ENCODE data around the gene PLCG1. TPM values are rescaled to one million over a fixed set of nuclear protein-coding genes. Genes with fewer than 3 reads are reported as not detected.

Gene PLCG1
- polyA plus RNA-seq, 2 of the 4 experiments (the other 2 are of a cell fraction): 22.0 to 65.0 TPM

DNA sequence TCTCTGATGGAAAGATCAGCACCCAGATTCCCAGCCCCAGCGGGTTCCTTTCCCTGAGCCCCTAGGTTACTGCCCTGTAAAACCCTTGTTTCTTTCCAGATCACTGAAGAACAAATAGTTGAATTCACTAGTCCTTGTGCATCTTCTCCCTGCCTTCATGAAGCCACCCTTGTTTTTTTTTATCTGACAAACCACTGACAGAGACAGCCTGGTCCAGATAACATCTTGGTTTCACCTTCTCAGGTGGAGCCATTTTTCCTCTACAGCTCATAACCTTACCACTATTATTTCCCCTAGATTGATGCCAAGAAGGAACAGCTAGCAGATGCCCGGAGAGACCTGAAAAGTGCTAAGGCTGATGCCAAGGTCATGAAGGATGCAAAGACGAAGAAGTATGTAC, 15.9 kb upstream of the PLCG1 start:
- FAIRE-seq: no peak
- no peak overlapping the region for H3K4me3 ChIP-seq
- 93% methylated on average over 3 of the region's 3 CpGs for WGBS (ENCODE audit: missing lambda C conversion rate)
- H3K4me1 ChIP-seq: peaks cover 16% of the 10 kb centered on the region; the same call in 2 of the 3 replicates
- no peak for ATAC-seq
- TF ChIP-seq MAFK (IDR thresholded peaks at IDR 0.05; ENCODE audit: partially characterized antibody) (no peak), RNF2 (IDR thresholded peaks at IDR 0.05; ENCODE audit: borderline replicate concordance, low read depth) (no peak), CHD4 (IDR thresholded peaks at IDR 0.05; ENCODE audit: borderline replicate concordance) (no peak)
- TF ChIP-seq, protein P1, sequence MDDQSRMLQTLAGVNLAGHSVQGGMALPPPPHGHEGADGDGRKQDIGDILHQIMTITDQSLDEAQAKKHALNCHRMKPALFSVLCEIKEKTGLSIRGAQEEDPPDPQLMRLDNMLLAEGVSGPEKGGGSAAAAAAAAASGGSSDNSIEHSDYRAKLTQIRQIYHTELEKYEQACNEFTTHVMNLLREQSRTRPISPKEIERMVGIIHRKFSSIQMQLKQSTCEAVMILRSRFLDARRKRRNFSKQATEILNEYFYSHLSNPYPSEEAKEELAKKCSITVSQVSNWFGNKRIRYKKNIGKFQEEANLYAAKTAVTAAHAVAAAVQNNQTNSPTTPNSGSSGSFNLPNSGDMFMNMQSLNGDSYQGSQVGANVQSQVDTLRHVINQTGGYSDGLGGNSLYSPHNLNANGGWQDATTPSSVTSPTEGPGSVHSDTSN (IDR thresholded peaks at IDR 0.05): no peak
- H3K4me2 ChIP-seq: no peak overlapping the region
- H3K9me3 ChIP-seq: no peaks in the 10 kb centered on the region
- POLR2A ChIA-PET: no interaction called here
- no peak overlapping the region for H3K27ac ChIP-seq
- CTCF ChIA-PET: interaction anchor here (1.1 to 7.3 kb wide), 8 partner anchors 12 to 158 kb away, joined by 3 to 54 read pairs (median 5); no protein-coding TSS in a partner anchor
- no peak for DNase-seq (ENCODE audit: low read depth in 1 of 2, low spot score in 1 of 2)

DNA sequence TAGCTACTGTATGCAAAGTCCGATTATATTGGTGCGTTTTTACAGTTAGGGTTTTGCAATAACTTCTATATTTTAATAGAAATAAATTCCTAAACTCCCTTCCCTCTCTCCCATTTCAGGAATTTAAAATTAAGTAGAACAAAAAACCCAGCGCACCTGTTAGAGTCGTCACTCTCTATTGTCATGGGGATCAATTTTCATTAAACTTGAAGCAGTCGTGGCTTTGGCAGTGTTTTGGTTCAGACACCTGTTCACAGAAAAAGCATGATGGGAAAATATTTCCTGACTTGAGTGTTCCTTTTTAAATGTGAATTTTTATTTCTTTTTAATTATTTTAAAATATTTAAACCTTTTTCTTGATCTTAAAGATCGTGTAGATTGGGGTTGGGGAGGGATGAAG, 13.7 kb upstream of the PLCG1 start:
- ChIA-PET POLR2A (interaction anchor here (0.7 kb wide), 1 partner anchor 414 kb away, joined by 3 read pairs; no protein-coding TSS in a partner anchor), CTCF (no interaction called here)
- Histone ChIP-seq H3K4me3 (no peak overlapping the region), H3K4me2 (no peak overlapping the region), H3K4me1 (peaks cover 12% of the 10 kb centered on the region; the same call in 2 of the 3 replicates), H3K27ac (no peak overlapping the region), H3K9me3 (no peaks in the 10 kb centered on the region)
- TF ChIP-seq SMC3 (IDR thresholded peaks at IDR 0.05): no peak
- no peak for TF ChIP-seq FOXS1 (CRISPR knock-in tag; IDR thresholded peaks at IDR 0.05)
- TF ChIP-seq RCOR1 (IDR thresholded peaks at IDR 0.05; ENCODE audit: low read depth, low read length): no peak
- TF ChIP-seq, protein P2, sequence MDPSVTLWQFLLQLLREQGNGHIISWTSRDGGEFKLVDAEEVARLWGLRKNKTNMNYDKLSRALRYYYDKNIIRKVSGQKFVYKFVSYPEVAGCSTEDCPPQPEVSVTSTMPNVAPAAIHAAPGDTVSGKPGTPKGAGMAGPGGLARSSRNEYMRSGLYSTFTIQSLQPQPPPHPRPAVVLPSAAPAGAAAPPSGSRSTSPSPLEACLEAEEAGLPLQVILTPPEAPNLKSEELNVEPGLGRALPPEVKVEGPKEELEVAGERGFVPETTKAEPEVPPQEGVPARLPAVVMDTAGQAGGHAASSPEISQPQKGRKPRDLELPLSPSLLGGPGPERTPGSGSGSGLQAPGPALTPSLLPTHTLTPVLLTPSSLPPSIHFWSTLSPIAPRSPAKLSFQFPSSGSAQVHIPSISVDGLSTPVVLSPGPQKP (IDR thresholded peaks at IDR 0.05; ENCODE audit: low read depth, low read length): no peak
- TF ChIP-seq MAZ (IDR thresholded peaks at IDR 0.05; ENCODE audit: borderline replicate concordance, low read depth, low read length): no peak
- no peak for TF ChIP-seq FOSB (CRISPR knock-in tag; IDR thresholded peaks at IDR 0.05)
- no peak for TF ChIP-seq MAFK (IDR thresholded peaks at IDR 0.05; ENCODE audit: partially characterized antibody)
- TF ChIP-seq SREBF2 (IDR thresholded peaks at IDR 0.05): no peak
- TF ChIP-seq, protein P3, sequence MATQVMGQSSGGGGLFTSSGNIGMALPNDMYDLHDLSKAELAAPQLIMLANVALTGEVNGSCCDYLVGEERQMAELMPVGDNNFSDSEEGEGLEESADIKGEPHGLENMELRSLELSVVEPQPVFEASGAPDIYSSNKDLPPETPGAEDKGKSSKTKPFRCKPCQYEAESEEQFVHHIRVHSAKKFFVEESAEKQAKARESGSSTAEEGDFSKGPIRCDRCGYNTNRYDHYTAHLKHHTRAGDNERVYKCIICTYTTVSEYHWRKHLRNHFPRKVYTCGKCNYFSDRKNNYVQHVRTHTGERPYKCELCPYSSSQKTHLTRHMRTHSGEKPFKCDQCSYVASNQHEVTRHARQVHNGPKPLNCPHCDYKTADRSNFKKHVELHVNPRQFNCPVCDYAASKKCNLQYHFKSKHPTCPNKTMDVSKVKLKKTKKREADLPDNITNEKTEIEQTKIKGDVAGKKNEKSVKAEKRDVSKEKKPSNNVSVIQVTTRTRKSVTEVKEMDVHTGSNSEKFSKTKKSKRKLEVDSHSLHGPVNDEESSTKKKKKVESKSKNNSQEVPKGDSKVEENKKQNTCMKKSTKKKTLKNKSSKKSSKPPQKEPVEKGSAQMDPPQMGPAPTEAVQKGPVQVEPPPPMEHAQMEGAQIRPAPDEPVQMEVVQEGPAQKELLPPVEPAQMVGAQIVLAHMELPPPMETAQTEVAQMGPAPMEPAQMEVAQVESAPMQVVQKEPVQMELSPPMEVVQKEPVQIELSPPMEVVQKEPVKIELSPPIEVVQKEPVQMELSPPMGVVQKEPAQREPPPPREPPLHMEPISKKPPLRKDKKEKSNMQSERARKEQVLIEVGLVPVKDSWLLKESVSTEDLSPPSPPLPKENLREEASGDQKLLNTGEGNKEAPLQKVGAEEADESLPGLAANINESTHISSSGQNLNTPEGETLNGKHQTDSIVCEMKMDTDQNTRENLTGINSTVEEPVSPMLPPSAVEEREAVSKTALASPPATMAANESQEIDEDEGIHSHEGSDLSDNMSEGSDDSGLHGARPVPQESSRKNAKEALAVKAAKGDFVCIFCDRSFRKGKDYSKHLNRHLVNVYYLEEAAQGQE (IDR thresholded peaks at IDR 0.05): no peak
- TF ChIP-seq, protein P4, sequence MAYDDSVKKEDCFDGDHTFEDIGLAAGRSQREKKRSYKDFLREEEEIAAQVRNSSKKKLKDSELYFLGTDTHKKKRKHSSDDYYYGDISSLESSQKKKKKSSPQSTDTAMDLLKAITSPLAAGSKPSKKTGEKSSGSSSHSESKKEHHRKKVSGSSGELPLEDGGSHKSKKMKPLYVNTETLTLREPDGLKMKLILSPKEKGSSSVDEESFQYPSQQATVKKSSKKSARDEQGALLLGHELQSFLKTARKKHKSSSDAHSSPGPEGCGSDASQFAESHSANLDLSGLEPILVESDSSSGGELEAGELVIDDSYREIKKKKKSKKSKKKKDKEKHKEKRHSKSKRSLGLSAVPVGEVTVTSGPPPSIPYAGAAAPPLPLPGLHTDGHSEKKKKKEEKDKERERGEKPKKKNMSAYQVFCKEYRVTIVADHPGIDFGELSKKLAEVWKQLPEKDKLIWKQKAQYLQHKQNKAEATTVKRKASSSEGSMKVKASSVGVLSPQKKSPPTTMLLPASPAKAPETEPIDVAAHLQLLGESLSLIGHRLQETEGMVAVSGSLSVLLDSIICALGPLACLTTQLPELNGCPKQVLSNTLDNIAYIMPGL (CRISPR knock-in tag; IDR thresholded peaks at IDR 0.05; ENCODE audit: borderline replicate concordance): no peak
- TF ChIP-seq RAD21 (conservative IDR thresholded peaks at IDR 0.05 in 1 of 2, IDR thresholded peaks at IDR 0.05 in 1 of 2): no peak
- TF ChIP-seq CEBPB (IDR thresholded peaks at IDR 0.05): no peak
- ATAC-seq (no peak), DNase-seq (ENCODE audit: low read depth in 1 of 2, low spot score in 1 of 2) (no peak), FAIRE-seq (no peak)
- WGBS (ENCODE audit: missing lambda C conversion rate): 90% methylated on average over 6 of the region's 6 CpGs
